RKO (cell line): ENCODE data around the gene CCDC148.

ENCODE experiments used
- DNase-seq: peaks from one replicate; pipeline ENCODE4 v3.0.0-alpha.2; 2016; ENCODE audit warnings: low spot score

CCDC148 gene

GRCh38 chr2:158456309-158457066 lies at the start of gene CCDC148, which contains the start of gene PKP4:
CCDC148 (minus strand) TSS chr2:158456753; CDS start chr2:158456439, 314 bp downstream.
PKP4 (plus strand) TSS chr2:158456952; CDS start chr2:158533185, 76,233 bp downstream.
- peak; percentile 90 for DNase-seq

- no peak for DNase-seq
Measured at GRCh38 chr2:158505448-158505934, 48.9 kb upstream of the CCDC148 start.

- no peak for DNase-seq
Measured at GRCh38 chr2:158504088-158504487, 47.5 kb upstream of the CCDC148 start.

GRCh38 chr2:158502974-158503373 lies 46.4 kb upstream of the CCDC148 start:
- DNase-seq, result no peak

GRCh38 chr2:158501301-158501700 lies 44.7 kb upstream of the CCDC148 start:
- DNase-seq, result no peak

GRCh38 chr2:158500333-158500732 lies 43.8 kb upstream of the CCDC148 start:
- DNase-seq, result no peak

GRCh38 chr2:158499383-158499782 lies 42.8 kb upstream of the CCDC148 start:
- DNase-seq, result no peak

- DNase-seq, result no peak
Measured at GRCh38 chr2:158498749-158499136, 42.2 kb upstream of the CCDC148 start.

GRCh38 chr2:158498043-158498748 lies 41.6 kb upstream of the CCDC148 start:
- DNase-seq, result no peak

GRCh38 chr2:158497486-158497885 lies 40.9 kb upstream of the CCDC148 start:
- no peak for DNase-seq

- DNase-seq, result no peak
Measured at GRCh38 chr2:158496986-158497385, 40.4 kb upstream of the CCDC148 start.

- no peak for DNase-seq
Measured at GRCh38 chr2:158495175-158495574, 38.6 kb upstream of the CCDC148 start.

GRCh38 chr2:158493458-158493857 lies 36.9 kb upstream of the CCDC148 start:
- no peak for DNase-seq

- DNase-seq, result no peak
Measured at GRCh38 chr2:158491072-158491471, 34.5 kb upstream of the CCDC148 start.

GRCh38 chr2:158489366-158490112 lies 33.0 kb upstream of the CCDC148 start:
- DNase-seq, result no peak

GRCh38 chr2:158488442-158489216 lies 32.1 kb upstream of the CCDC148 start:
- no peak for DNase-seq

- no peak for DNase-seq
Measured at GRCh38 chr2:158487419-158487818, 30.9 kb upstream of the CCDC148 start.

- DNase-seq, result peak; percentile 16
Measured at GRCh38 chr2:158486970-158487325, 30.4 kb upstream of the CCDC148 start.

GRCh38 chr2:158486150-158486969 lies 29.8 kb upstream of the CCDC148 start:
- DNase-seq, result no peak

- DNase-seq, result no peak
Measured at GRCh38 chr2:158484892-158485556, 28.5 kb upstream of the CCDC148 start.
